Right lobe of liver (tissue), 6 donors: ENCODE measurements around the gene KRT26. TPM values are rescaled to one million over a fixed set of nuclear protein-coding genes. Genes with fewer than 3 reads are reported as not detected.

Experiments
- ATAC-seq, 4 donors: fragments of 200-7000 bp; cut with Tn5 transposase; one replicate each; pipeline ENCODE4 v1.9.1; 2020; ENCODE audit warnings: mild to moderate bottlenecking in 4 of 4, moderate library complexity in 4 of 4
- DNase-seq, 3 donors: peaks; one replicate each; pipeline ENCODE4 v3.0.0-alpha.2; 2020
- H3K27ac ChIP-seq, 3 donors: fragments of 200-600 bp; one replicate each; pipeline ENCODE4 v1.8.0; 2022
- H3K27me3 ChIP-seq, 2 donors: fragments of 200-600 bp; one replicate each; pipeline ENCODE4 v1.8.0; 2022
- H3K36me3 ChIP-seq, 4 donors: fragments of 200-600 bp; sonication (generic) in 1 of 4; one replicate each; pipeline versions ENCODE4 v1.5.1 to v1.8.0; 2017 to 2022; ENCODE audit warnings: control low read depth in 1 of 4
- H3K4me1 ChIP-seq, 4 donors: fragments of 200-600 bp; sonication (generic) in 1 of 4; one replicate each; pipeline versions ENCODE4 v1.5.1 to v1.8.0; 2017 to 2022; ENCODE audit warnings: control low read depth in 1 of 4
- H3K4me3 ChIP-seq, 3 donors: fragments of 200-600 bp; one replicate each; pipeline ENCODE4 v1.8.0; 2022
- H3K9me3 ChIP-seq, 4 donors: fragments of 200-600 bp; sonication (generic) in 1 of 4; one replicate each; pipeline versions ENCODE4 v1.5.1 to v1.8.0; 2017 to 2022; ENCODE audit warnings: control low read depth in 1 of 4
- POLR2A ChIP-seq: fragments of 450-650 bp; IDR thresholded peaks from one replicate; pipeline ENCODE4 v1.6.1; 2017; ENCODE audit warnings: antibody characterized with exemption, mild to moderate bottlenecking
- WGBS: methylation state at CpG from one replicate; pipeline ENCODE4 v1.1.6; 2018; ENCODE audit warnings: low coverage, low lambda C conversion rate; ENCODE audit not compliant: insufficient coverage; ENCODE audit errors: missing lambda C conversion rate; 5-methylcytosine and 5-hydroxymethylcytosine counted together
- intact Hi-C, 2 donors: fragments of 100-400 bp; cut with DNase I; formaldehyde crosslinking; loops; one replicate each; pipeline versions ENCODE4 v1.11.2 to v1.14.1; 2022
- total RNA-seq, 6 experiments: library from RNA; depleted of rRNA in 2 of 6; stranded (reverse); fragments of >200 nt in 2 of 6; fragmentation: NEBNext Ultra II Directional in 3 of 6; extraction: Animal tissue kit (Norgen Biotek cat#: 25700) in 3 of 6; gene quantifications; one replicate each; pipeline versions ENCODE4 v1.1.0 to v1.2.4, GENCODE V29; 2016 to 2023
- TF ChIP-seq, protein P1 (sequence below), 4 donors: fragments of 200-600 bp in 3 of 4; fragments of 450-650 bp in 1 of 4; IDR thresholded peaks; one replicate each; pipeline versions ENCODE4 v1.5.1 to v1.8.0; 2016 to 2022; ENCODE audit warnings: antibody characterized with exemption in 4 of 4, mild to moderate bottlenecking in 2 of 4
- donor health status: DM: no; HTN: yes; CAD: no.
- donor health status: DM: no; HTN: no; CAD: no.
- donor health status: DM: no; HTN: no; CAD: no.
- donor health status: DM: no; HTN: yes; CAD: no.
- donor health status: DM: no; HTN: yes; CAD: no.

KRT26 gene
- total RNA-seq, 6 experiments from 2014 or later, result not detected

DNA sequence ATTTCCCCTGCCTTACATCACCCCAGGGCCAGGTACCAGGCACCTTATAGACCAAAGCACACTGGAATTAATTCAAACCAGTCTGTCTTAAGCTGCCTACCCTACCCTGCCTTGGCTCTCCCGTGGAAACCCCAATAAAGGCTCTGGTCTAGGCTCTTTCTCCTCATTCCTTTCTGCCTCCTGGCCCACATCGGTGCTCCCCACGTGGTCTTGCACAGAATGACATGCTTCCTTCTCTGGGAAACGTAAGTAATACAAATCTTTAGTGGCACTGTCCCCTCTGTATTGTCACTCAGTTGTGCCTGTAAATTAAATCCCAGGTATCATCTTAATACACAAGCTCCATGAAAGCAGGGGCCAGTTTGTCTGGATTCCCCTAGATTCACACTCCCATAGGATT is 33.4 kb downstream of the KRT26 start:
- Histone ChIP-seq H3K27me3 (no peaks in the 10 kb centered on the region), H3K4me1 (no peaks in the 10 kb centered on the region), H3K36me3 (no peaks in the 10 kb centered on the region), H3K27ac (no peak overlapping the region), H3K9me3 (no peaks in the 10 kb centered on the region), H3K4me3 (no peak overlapping the region)
- intact Hi-C loops, result no loop called here
- DNase-seq, result no peak
- TF ChIP-seq POLR2A, result no peak
- TF ChIP-seq, protein P1, sequence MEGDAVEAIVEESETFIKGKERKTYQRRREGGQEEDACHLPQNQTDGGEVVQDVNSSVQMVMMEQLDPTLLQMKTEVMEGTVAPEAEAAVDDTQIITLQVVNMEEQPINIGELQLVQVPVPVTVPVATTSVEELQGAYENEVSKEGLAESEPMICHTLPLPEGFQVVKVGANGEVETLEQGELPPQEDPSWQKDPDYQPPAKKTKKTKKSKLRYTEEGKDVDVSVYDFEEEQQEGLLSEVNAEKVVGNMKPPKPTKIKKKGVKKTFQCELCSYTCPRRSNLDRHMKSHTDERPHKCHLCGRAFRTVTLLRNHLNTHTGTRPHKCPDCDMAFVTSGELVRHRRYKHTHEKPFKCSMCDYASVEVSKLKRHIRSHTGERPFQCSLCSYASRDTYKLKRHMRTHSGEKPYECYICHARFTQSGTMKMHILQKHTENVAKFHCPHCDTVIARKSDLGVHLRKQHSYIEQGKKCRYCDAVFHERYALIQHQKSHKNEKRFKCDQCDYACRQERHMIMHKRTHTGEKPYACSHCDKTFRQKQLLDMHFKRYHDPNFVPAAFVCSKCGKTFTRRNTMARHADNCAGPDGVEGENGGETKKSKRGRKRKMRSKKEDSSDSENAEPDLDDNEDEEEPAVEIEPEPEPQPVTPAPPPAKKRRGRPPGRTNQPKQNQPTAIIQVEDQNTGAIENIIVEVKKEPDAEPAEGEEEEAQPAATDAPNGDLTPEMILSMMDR (IDR thresholded peaks at IDR 0.05), result no peak
- WGBS, result 35% methylated on average over 4 of the region's 4 CpGs
- ATAC-seq, result no peak

GRCh38 chr17:40735016-40735415 is 37.0 kb downstream of the KRT26 start:
- TF ChIP-seq, protein P1 (IDR thresholded peaks at IDR 0.05), result no peak
- no peak for TF ChIP-seq POLR2A
- 89% methylated on average over 1 of the region's 1 CpG for WGBS
- ATAC-seq (no peak), DNase-seq (no peak)
- no peaks in the 10 kb centered on the region for H3K36me3 ChIP-seq
- H3K4me3 ChIP-seq, result no peak overlapping the region
- H3K4me1 ChIP-seq, result no peaks in the 10 kb centered on the region
- H3K27me3 ChIP-seq, result no peaks in the 10 kb centered on the region
- no peak overlapping the region for H3K27ac ChIP-seq
- H3K9me3 ChIP-seq, result no peaks in the 10 kb centered on the region
- intact Hi-C loops, result no loop called here

- no peaks in the 10 kb centered on the region for H3K27me3 ChIP-seq
- 84% methylated on average over 3 of the region's 6 CpGs for WGBS
- TF ChIP-seq, protein P1 (IDR thresholded peaks at IDR 0.05), result no peak
- TF ChIP-seq POLR2A, result no peak
- DNase-seq (no peak), ATAC-seq (no peak)
- H3K27ac ChIP-seq, result no peak overlapping the region
- H3K36me3 ChIP-seq, result no peaks in the 10 kb centered on the region
- H3K4me1 ChIP-seq, result no peaks in the 10 kb centered on the region
- intact Hi-C loops, result no loop called here
- H3K9me3 ChIP-seq, result no peaks in the 10 kb centered on the region
- no peak overlapping the region for H3K4me3 ChIP-seq
These were observed 38.0 kb downstream of the KRT26 start for GRCh38 chr17:40734018-40734417.

DNA sequence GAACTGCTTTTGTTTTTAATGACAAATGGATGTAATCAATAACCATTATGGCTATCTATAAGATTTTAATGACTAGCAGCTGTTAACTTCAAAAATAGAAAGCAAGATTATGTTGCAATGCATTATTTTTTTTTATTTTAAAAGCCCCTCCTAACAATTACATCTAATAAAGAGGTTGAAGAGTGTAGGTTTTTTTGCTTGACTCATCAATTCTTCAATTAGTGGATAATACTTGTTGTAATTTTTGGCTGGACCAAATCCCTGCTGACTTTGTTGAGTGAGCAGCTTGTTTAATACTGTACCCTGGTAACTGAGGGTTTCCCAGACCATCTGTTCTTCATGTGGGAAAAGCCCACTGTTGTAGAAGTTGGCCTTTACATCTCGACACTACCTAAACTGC is 41.0 kb downstream of the KRT26 start:
- 44% methylated on average over 1 of the region's 1 CpG for WGBS

More for the DNA sequence above, 41.0 kb downstream of the KRT26 start:
- TF ChIP-seq, protein P1 (IDR thresholded peaks at IDR 0.05), result no peak
- TF ChIP-seq POLR2A, result no peak
- no peak overlapping the region for H3K4me3 ChIP-seq
- no peak overlapping the region for H3K27ac ChIP-seq
- no peaks in the 10 kb centered on the region for H3K36me3 ChIP-seq
- H3K27me3 ChIP-seq, result no peaks in the 10 kb centered on the region
- intact Hi-C loops, result no loop called here
- H3K4me1 ChIP-seq, result peaks cover 0 to 7% (median 0%) of the 10 kb centered on the region in 4 donors
- no peaks in the 10 kb centered on the region for H3K9me3 ChIP-seq
- DNase-seq, result no peak
- ATAC-seq, result no peak
